Activated naive CD4-positive, alpha-beta T cell treated with anti-CD3 and anti-CD28 coated beads, Interleukin-2, amount 50 U/mL, for 72 hours (primary cell): Measurements from ENCODE around the gene HSPA12A. TPM values are rescaled to one million over a fixed set of nuclear protein-coding genes. Genes with fewer than 3 reads are reported as not detected.
"Not testable (repeated sequence)": the region's sequence is repeated elsewhere in the genome, so short reads cannot be mapped to it uniquely, and the experiment has no call there.

Source experiments
- ATAC-seq, 2 donors: fragments of 150-1000 bp; cut with Tn5 transposase; 2 replicates each; pipeline ENCODE4 v1.10.0; 2021; ENCODE audit warnings: mild to moderate bottlenecking in 2 of 2, moderate library complexity in 2 of 2
- DNase-seq, 2 donors: peaks; one replicate each; pipeline ENCODE4 v3.0.0; 2021 to 2022; ENCODE audit warnings: low spot score in 2 of 2
- H3K27ac Mint-ChIP-seq, 2 donors: one replicate each; pipeline ENCODE4 v1.8.0; 2022; ENCODE audit warnings: mild to moderate bottlenecking in 2 of 2, mixed read lengths in 2 of 2
- H3K36me3 Mint-ChIP-seq, 2 donors: one replicate each; pipeline ENCODE4 v1.8.0; 2022; ENCODE audit warnings: mixed read lengths in 2 of 2
- H3K9me3 Mint-ChIP-seq, 2 donors: one replicate each; pipeline ENCODE4 v1.8.0; 2022; ENCODE audit warnings: mixed read lengths in 2 of 2
- total RNA-seq, 2 donors: library from RNA; stranded (reverse); gene quantifications; one replicate each; pipeline ENCODE4 v1.2.3, GENCODE V29; 2022

HSPA12A gene
- total RNA-seq, 2 donors from 2014 or later = 0.39 TPM; not detected in 1

DNA sequence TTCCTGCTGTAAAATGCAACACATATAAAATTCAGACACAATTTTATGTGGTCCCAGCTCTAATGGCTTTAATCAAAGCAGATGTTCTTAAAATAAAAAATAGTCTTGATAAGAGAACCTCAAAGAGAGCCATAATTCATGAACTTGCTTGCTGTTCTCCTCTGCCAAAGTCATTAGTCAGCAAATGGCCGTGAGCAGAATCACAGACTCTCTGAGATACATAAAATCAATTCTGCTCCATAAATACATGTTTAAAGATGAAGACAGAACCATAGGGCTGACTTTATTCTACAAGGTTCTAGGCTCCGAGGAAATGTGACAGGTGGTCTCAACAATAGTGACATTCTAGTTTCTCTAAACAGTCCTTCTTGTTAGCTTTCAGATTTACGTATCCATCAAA lies 29.8 kb downstream of the HSPA12A start:
- Mint-ChIP-seq H3K9me3 (no peaks in the 10 kb centered on the region), H3K36me3 (no peaks in the 10 kb centered on the region), H3K27ac (no peak overlapping the region)
- DNase-seq (no peak), ATAC-seq (no peak)

DNA sequence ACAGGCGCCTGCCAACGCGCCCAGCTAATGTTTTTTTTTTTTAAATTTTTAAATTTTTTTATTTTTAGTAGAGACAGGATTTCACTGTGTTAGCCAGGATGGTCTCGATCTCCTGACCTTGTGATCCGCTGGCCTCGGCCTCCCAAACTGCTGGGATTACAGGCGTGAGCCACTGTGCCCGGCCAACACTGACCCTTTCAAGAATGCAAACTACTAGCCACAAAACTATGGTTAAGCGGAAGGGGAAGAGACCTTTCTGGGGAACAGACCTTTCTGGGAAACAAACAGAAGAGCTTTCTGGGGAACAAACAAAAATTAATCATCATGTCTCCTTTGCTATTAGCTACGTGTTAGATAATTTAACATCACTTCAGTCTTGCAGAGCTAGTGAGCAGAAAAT lies 30.6 kb downstream of the HSPA12A start:
- H3K27ac Mint-ChIP-seq, DNase-seq, H3K36me3 Mint-ChIP-seq, H3K9me3 Mint-ChIP-seq, ATAC-seq: not testable (repeated sequence)

DNA sequence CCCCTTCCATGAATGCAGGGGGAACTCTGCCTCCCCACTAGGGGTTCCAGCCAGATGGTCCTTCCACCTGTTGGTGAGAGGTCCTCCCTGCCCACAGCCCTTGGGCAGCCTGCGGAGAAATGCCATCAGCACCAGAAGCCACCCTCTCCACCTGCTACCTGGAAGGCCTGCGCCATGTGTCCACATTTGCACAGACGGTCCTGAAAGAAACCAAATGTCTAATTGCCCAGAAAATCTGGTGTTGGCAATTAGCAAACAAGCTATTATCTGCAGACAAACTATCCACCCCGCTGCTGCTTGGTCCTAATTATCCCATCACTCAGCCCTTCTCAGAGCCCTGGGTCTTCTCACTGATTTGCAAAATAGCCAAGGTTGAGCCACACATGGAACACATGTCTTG lies 32.3 kb downstream of the HSPA12A start:
- Mint-ChIP-seq H3K9me3 (no peaks in the 10 kb centered on the region), H3K27ac (no peak overlapping the region)

DNA sequence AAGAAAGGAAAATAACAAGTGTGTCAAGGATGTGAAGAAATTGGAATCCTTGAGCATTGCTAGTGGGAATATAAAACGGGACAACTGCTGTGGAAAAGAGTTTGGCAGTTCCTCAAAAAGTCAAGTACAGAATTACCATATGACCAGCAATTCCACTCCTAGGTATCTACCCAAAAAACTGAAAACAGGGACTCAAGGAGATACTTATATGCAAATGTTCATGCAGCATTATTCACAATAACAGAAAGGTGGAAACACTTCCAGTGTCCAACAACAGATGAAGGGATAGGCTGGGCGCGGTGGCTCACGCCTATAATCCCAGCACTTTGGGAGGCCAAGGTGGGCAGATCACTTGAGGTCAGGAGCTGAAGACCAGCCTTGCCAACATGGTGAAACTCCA lies 33.5 kb downstream of the HSPA12A start:
- Mint-ChIP-seq H3K9me3 (no peaks in the 10 kb centered on the region), H3K27ac (no peak overlapping the region), H3K36me3 (no peaks in the 10 kb centered on the region)
- DNase-seq (no peak), ATAC-seq (no peak)

More for the DNA sequence above, 32.3 kb downstream of the HSPA12A start:
- no peaks in the 10 kb centered on the region for H3K36me3 Mint-ChIP-seq
- ATAC-seq = no peak
- DNase-seq = no peak

DNA sequence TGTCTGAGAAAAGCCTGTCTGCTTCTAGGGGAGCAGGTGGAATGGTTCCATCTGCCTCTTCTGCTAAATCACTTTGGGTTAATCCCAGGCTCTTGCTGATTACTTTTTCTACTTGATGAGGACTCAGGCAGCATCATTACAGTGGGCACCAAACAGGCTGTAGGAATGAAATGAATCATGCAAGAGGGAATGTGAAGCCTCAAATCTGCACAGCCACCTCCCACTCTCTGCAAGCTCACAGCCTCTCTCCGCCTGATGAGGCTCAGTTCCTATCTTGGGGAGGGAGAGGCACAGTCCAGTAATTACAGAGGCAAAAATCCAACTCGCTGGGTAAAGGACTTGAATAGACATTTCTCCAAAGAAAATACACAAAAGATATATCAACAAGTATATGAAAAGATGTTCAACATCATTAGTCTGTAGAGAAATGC lies 34.0 kb downstream of the HSPA12A start:
- ATAC-seq (no peak), DNase-seq (no peak)
- Mint-ChIP-seq H3K27ac (no peak overlapping the region), H3K36me3 (no peaks in the 10 kb centered on the region), H3K9me3 (no peaks in the 10 kb centered on the region)

DNA sequence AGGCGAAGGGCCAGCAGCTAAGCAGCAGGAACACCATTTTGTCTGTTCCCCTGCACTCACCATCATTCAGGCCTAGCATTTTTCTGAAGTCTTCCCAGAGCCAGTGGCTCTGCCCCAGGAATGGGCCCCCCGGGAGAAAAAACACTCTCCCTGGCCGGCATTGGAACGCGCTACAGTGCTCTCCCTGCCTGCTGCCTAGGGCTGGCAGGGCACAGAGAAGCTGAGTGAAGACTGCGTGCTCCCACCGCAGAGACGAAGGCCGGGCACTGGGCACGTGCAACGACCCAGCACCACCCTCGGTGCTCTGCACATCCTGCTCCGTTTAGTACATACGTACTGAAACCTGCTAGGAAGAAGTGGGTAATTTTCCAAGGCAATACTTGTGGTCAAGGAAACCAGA lies 34.4 kb downstream of the HSPA12A start:
- Mint-ChIP-seq H3K9me3 (no peaks in the 10 kb centered on the region), H3K27ac (no peak overlapping the region)

DNA sequence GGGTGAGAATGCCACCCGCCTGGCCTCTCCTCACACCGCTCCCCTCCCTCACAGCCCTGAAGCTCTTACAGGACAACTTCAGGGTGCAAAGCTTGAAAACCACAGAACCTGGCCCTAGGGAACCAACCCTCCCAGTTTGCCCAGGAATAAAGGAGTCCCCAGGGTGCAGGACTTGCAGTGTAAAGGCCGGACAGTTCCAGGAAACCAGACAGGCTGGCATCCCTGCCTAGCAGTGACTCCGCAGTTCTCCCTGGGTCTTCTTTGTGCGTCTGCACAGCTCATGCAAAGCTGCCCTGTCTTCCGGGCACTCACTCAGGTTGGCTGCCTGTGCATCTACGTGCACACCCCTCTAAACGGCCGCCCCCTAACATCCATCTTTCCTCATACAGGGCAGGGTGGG lies 36.1 kb downstream of the HSPA12A start:
- Mint-ChIP-seq H3K27ac (no peak overlapping the region), H3K9me3 (no peaks in the 10 kb centered on the region), H3K36me3 (no peaks in the 10 kb centered on the region)
- DNase-seq (no peak), ATAC-seq (no peak)

More for the DNA sequence above, 34.4 kb downstream of the HSPA12A start:
- ATAC-seq (no peak), DNase-seq (no peak)
- no peaks in the 10 kb centered on the region for H3K36me3 Mint-ChIP-seq

DNA sequence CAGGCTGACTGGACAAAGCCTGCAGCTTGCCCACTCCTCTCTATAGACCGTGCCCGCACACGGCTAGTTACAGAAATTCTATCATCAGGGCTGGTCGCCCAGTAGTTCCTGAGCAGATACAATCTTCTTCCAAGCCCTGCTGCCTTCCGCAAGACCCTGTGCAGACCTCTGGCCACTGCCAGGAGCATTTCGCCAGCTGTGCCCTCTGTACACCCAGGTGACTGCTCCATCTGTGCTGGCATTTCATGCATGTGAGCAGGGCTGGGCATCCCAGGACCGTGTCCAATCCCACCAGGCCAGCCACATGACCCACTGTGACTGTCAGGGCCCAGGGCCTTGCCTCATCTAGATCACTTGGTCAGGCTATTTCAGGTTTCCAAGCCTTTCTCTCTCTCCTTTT lies 36.9 kb downstream of the HSPA12A start:
- DNase-seq = no peak
- no peak overlapping the region for H3K27ac Mint-ChIP-seq
- H3K9me3 Mint-ChIP-seq = no peaks in the 10 kb centered on the region
- ATAC-seq = no peak
- H3K36me3 Mint-ChIP-seq = no peaks in the 10 kb centered on the region

DNA sequence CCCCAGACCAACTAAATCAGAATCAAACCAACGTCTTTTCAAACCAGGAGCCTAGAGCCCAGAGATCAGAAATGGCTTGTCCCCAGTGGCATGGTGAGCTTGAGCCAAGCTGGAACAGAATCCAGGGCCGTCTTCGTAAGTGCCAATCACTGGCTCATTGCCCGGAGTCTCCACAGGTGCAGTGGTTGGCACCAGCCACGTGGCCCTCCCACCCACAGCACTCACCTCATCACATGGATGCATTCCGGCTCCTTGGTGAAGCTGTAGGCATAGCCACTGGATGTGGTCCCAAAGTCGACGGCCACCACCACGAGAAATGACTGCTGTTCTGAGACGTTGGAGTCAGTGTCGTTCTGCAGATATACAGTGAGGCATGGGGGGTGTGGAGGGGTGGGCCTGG lies 37.4 kb downstream of the HSPA12A start:
- no peaks in the 10 kb centered on the region for H3K36me3 Mint-ChIP-seq
- H3K27ac Mint-ChIP-seq = no peak overlapping the region
- no peak for DNase-seq
- ATAC-seq = no peak
- H3K9me3 Mint-ChIP-seq = no peaks in the 10 kb centered on the region

DNA sequence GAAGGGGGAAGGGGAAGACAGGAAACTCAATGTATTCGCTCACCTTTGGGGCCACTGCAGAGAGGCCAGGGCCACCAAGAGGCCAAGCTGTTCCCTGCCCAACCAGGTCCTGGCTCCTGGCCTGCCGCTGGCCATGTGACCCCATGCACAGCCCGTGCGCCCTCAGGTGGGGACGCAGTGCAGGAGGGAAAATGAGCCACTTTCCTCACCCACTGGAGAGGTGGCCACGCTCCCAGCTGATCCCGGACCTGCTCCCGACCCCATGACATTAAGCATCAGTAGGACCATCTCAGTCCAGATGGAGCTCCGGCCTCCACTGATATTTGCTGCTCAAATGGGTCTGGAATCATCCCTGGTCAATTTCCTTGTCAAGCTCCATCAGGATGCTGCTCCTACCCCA lies 40.2 kb downstream of the HSPA12A start:
- H3K27ac Mint-ChIP-seq = no peak overlapping the region
- H3K36me3 Mint-ChIP-seq = no peaks in the 10 kb centered on the region
- H3K9me3 Mint-ChIP-seq = no peaks in the 10 kb centered on the region
- ATAC-seq (no peak), DNase-seq (no peak)

DNA sequence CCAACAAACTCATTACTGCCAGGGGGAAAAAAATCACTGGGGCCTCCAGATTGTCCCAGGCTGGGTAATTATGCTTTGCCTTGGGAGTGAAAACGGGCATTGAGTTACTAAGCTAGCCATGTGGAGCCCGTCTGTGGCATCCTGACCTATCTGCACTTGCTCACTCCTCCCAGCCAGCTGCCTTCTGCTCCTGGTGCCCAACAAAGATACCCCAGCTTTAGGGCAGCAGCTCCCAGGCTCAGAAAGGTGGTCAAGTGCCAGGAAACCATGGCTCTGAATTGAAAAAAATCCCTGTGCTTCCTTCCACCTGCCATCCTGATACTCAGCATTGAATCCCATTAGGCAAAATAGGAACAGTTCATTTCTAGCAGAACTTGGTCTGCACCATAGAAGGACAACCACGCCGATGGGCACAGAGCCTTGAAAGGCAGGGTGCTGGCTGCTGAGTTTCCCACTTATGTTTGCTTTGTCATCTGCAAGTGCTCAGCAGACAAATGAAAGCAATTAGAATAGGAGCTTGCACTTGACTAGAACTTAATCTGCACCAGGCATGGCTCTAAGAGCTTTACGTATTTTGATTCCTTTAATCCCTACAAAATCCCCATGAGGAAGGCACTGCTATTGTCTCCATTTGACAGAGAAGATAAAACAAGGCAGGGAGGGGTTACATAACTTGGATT lies 42.8 kb downstream of the HSPA12A start:
- Mint-ChIP-seq H3K27ac (no peak overlapping the region), H3K9me3 (no peaks in the 10 kb centered on the region), H3K36me3 (no peaks in the 10 kb centered on the region)
- DNase-seq (no peak), ATAC-seq (no peak)

DNA sequence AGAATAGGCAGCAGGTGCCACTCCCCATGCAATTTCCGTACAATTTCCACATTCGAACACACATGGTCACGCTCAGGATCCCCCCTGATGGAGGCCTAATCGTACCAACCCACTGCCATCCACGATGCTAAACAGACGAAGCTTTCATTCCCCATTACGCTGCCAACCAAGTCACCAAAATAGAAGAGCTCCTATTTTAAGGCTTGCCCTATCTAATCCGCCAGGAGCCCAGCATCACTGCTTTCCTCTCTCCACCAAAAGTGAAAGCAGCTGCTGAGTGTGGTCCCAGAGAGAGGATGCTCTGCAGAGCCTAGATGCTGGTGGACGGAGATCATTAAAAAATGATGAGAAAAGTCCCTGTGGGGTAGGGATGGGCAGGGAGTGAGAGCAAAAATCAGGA lies 43.3 kb downstream of the HSPA12A start:
- Mint-ChIP-seq H3K9me3 (no peaks in the 10 kb centered on the region), H3K27ac (no peak overlapping the region), H3K36me3 (no peaks in the 10 kb centered on the region)
- ATAC-seq = no peak
- no peak for DNase-seq

DNA sequence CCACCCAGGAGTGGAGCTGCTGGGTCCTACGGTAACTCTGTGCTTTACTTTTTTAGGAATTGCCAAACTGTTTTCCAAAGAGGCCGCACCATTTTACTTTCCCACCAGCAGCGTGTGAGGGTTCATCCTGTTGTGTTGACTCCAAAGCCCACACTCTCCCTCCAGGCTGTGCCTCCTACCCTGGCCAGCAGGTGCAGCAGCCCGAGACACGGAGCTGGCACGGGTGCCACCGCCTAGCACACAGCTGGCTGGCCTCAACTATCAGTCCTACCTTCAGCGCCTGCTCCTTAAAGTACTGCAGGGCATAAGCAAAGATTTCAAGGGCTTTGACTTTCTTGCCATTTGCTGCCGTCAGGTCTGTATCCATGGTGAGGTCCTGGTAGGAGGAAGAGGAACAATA lies 44.0 kb downstream of the HSPA12A start:
- no peaks in the 10 kb centered on the region for H3K9me3 Mint-ChIP-seq
- no peak overlapping the region for H3K27ac Mint-ChIP-seq
- ATAC-seq = no peak

DNA sequence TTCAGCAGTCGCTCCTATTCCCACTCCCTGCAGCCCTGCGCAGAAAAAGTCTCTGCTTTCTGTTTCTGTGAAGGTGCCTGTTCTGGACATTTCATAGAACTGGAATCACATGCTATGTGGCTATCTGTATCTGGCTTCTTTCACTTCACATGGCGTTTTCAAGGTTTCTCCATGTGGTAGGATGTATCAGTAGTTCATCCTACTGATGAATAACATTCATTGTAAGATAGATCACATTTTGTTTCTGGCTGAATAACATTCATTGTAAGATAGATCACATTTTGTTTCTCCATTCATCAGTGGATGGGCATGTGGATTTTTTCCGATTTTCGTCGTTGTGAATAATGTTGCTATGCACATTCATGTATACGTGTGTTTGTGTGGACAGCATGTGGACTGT lies 44.5 kb downstream of the HSPA12A start:
- DNase-seq (no peak), ATAC-seq (no peak)
- Mint-ChIP-seq H3K36me3 (no peaks in the 10 kb centered on the region), H3K27ac (no peak overlapping the region), H3K9me3 (no peaks in the 10 kb centered on the region)

More for the DNA sequence above, 44.0 kb downstream of the HSPA12A start:
- no peak for DNase-seq
- no peaks in the 10 kb centered on the region for H3K36me3 Mint-ChIP-seq

DNA sequence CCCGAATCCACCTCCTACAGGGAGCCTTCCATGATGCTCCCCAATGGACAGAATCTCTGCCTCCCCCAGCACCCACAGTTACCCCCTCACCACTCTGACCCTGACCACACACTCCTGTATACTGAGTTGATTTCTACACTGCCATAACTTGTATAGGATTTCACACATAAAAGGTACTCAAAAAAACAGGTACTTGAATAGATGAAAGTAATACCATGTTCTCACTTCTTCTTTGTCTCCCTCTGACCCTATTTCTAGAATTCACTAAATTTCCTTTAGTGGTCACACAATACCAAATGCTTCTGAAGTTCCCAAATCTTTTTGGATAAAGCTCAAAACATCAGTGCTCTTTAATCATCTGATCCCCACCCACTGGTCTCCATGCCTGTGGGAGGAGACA lies 45.4 kb downstream of the HSPA12A start:
- ATAC-seq = no peak
- Mint-ChIP-seq H3K9me3 (no peaks in the 10 kb centered on the region), H3K27ac (no peak overlapping the region), H3K36me3 (no peaks in the 10 kb centered on the region)
- no peak for DNase-seq

DNA sequence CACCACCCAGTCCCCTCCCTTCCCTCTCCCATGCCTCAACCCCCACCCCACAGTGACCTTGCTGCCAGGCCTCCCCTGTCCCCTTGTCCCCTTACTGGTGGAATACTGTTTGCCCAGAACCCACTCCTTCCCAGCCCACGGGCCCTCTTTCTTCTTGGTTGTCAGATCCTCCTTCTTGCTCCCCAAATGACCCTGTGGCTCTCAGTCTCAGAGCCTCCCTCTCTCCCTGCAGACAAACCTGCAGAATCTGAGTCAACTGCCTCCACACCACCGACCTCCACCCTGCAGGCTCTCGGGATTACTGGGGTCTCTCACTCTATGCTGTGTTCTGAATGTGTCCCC lies 47.5 kb downstream of the HSPA12A start:
- no peak for ATAC-seq
- no peak for DNase-seq
- no peak overlapping the region for H3K27ac Mint-ChIP-seq
- H3K36me3 Mint-ChIP-seq = no peaks in the 10 kb centered on the region
- no peaks in the 10 kb centered on the region for H3K9me3 Mint-ChIP-seq

DNA sequence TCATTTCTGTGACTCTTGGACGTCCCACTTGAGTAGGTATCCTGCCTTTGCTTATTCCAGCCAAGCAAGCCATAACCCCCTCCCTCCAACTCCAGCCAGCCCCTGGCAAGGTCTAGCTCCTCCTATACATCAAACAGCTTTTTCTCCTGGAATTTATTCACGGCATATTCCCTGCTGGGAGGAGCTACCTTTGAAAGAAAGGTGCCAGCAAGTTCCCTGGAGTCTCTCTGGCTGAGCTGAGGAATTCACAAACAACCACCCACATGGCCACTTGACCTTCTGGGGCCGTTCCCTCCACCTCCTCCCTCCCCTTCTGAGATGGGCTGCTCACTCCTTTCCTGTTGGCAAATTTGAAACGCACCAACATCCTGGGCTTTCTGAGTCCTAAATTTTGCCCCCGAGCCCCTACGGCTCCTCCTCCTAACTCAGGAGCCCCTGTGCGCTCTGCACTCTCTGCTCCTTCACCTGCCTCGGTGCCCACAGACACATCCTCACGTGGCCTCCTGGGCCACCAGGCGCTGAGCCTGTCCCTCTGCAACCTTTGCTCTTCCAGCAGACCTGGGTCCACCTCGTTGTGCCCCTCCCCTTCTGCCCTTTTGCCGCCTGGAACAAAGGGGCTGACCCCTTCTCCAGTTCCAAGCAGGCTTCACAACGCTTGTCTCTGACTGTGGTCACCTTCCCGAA lies 48.0 kb downstream of the HSPA12A start:
- ATAC-seq = no peak
- Mint-ChIP-seq H3K36me3 (no peaks in the 10 kb centered on the region), H3K9me3 (no peaks in the 10 kb centered on the region), H3K27ac (no peak overlapping the region)
- no peak for DNase-seq

DNA sequence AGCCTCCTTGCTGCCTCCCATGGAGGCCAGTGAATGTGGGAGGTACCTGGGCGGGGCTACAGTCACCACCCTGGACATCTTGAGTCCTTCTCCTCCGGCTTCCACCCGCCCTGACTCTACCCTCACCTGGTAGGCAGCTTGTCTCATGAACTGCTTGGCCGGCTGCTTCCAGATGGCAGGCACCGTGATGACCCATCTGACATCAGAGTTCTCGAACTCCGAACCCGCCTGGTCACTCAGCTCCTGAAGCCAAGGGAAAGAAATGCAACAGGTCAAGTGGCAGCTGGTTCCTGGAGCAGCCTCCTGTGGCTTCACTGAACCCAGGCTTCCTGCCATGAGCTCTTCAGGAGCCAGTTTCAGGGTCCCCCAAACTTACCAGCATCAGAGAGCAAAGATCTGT lies 50.1 kb downstream of the HSPA12A start:
- H3K27ac Mint-ChIP-seq = no peak overlapping the region
- DNase-seq = no peak
- no peaks in the 10 kb centered on the region for H3K36me3 Mint-ChIP-seq
- no peak for ATAC-seq
- no peaks in the 10 kb centered on the region for H3K9me3 Mint-ChIP-seq
